ENCODE results near the gene LGR6. TPM values are rescaled to one million over a fixed set of nuclear protein-coding genes. Genes with fewer than 3 reads are reported as not detected.

The LGR6 gene
- total RNA-seq, 2 donors from 2014 or later, result 6.0 to 6.1 TPM

DNA sequence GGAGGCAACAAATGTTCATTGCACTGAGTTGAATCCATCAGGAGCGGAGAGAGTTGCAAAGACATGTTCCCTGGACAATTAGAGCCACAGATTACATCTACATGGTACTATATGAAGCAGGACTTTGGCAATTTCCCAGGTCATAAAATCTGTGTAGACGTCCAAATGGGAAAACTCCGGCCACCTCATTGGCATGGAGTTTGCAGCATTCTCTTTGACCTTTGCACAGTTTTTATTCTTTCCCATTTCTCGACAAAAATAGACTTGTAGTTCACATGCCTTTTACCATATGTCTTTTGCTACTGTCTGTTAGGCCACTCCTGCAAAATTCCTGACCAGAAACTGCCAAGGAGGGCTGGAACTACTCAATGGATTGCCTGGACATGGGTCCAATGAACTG lies 100.0 kb downstream of the LGR6 start:
- no peak for ATAC-seq
- intact Hi-C loops (cut with DNase I), result no loop called here
- DNase-seq, result no peak

DNA sequence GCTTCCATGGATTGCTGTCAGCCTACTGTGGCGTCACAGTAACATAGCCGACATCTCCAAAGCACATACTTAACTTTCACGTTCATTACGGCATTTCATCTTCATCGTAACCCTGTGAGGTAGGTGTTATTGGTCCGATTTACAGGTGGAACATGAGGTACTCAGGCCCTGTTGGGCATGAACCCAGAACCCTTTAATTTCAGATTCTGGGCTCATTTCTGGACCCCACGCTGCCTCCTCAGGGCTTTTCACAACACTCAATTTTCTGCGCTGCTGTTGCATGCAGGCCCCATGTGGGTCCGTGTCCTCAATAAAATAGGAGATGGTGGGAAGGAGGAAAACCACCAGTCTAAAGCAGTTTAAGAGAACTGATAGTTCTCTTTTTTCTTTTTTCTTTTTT lies 108.6 kb downstream of the LGR6 start:
- intact Hi-C loops (cut with DNase I), result no loop called here
- no peak for DNase-seq
- no peak for ATAC-seq

DNA sequence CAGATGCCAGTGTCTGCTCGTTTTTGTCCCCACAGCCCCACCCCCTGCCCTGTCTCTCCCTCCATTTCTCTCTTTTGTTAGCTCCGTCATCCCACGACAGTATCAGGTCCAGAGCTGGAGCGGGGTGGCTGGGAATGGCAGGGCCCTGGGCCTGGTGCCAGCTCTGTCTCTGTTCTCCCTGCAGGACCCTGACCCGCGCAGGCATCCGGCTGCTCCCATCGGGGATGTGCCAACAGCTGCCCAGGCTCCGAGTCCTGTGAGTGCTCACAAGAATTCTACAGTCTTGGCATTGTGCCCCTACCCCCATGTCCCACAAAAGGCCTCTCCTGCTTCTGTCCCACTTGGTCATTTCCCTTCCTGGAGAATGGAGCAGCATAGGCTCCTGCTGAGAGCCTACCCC lies 110.8 kb downstream of the LGR6 start:
- peak; percentile 76 to 86 for ATAC-seq
- DNase-seq, result peak; percentile 36
- intact Hi-C loops (cut with DNase I), result no loop called here

DNA sequence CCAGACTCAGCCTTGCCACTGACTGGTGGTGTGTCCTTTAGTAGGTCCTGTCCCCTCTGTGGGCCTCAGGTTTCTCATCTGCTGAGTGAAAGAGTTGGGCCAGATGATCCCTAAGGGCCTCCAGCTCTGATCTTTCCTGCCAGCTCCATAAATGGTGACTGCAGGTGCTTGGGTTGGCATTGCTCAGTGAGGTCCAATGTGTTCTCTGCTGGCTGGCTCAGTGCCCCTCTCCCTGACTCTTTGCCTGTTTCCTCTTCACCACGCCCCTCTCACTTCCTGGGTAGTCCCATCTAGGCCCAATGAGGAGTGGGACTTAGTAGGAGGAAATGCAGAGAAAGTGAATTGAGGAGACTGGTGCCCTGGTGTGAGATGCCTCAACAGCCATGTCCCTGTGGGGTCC lies 111.6 kb downstream of the LGR6 start:
- no peak for DNase-seq
- intact Hi-C loops (cut with DNase I), result no loop called here
- peak; percentile 46 to 58 for ATAC-seq

DNA sequence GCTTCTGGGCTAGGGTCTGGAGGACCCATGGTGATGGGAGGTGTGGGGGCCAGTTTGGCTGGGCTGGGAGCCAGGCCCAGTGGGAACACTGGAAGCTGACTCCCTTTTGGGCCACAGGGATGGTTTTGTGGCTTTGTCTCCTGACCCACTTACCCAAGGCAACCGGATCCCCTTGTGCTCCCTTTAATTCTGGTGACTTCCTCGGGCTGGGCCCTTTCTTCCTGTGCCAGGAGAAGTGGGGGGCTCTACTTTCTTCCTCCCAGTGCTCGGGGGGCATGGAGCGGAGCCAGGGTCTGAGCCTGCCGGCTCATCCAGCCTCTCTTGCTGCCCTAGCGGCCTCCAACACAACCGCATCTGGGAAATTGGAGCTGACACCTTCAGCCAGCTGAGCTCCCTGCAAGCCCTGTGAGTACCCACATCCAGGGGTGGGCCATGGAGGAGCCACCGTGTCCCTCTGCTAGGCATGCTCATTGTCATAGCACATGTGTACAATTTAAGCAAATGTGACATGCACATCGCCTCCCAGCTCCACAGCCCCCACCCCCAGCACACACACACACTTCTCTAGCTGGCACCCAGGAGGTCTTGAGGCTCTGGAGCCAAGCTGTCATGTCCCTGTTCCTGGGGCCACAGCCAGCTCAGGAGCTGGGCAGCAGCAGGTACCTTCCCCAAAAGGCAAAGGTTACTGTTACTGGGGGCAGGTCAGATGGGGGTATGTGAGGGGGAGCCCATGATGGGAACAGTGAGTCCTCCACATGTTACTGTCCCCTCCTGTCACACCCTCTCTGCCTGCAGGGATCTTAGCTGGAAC lies 113.1 kb downstream of the LGR6 start:
- peak in 1 of 2 donors; percentile 53 for ATAC-seq
- no peak for DNase-seq
- intact Hi-C loops (cut with DNase I), result no loop called here

DNA sequence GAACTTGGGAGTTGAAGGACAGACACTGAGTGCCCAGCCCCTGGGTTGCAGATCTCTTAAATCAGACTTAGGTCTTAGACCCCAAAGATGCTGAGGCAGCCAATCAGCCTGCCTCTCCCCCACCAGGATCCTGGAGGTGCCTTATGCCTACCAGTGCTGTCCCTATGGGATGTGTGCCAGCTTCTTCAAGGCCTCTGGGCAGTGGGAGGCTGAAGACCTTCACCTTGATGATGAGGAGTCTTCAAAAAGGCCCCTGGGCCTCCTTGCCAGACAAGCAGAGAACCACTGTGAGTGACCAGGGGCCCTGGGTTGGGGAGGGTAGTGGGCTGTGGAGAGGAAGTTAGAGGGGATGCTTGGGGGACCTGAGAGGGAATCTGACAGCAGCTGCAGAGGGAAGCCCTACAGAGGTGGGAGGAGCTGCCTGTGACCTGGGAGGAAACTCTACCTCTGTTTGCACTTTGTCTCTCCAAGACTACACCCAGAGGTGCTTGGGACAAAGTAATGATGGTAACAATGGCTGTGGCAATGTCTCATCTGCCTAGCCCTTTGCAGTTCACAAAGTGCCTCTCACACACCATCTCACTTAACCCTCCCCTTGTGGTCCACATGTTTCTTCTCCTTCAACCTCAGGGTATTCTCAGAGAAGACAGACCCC lies 116.6 kb downstream of the LGR6 start:
- intact Hi-C loops (cut with DNase I), result loop anchor here (5.0 to 10.0 kb wide), 2 partner anchors 103 to 415 kb away; no protein-coding TSS in a partner anchor
- ATAC-seq (no peak), DNase-seq (no peak)

DNA sequence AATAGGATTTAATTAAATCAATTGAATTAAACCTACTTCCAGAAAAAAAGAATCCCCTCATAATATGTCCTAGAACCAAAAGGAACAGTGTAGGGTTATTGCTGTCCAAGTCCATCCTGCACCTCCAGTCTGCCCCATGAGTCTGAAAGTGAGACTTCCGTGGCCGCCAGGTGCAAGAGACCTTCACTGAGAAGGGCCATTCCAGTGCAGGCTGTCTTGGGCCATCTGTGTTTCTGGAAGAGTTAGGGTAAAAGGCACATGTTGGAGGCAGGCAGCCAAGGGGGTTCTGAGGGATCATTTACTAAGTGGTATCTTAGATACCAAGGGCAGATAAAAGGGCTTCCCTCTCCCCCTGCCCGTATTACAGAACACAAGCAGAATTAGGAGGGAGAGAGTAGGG lies 117.1 kb downstream of the LGR6 start:
- intact Hi-C loops (cut with DNase I), result loop anchor here (5.0 to 10.0 kb wide), 2 partner anchors 103 to 414 kb away; no protein-coding TSS in a partner anchor
- DNase-seq, result no peak
- no peak for ATAC-seq

DNA sequence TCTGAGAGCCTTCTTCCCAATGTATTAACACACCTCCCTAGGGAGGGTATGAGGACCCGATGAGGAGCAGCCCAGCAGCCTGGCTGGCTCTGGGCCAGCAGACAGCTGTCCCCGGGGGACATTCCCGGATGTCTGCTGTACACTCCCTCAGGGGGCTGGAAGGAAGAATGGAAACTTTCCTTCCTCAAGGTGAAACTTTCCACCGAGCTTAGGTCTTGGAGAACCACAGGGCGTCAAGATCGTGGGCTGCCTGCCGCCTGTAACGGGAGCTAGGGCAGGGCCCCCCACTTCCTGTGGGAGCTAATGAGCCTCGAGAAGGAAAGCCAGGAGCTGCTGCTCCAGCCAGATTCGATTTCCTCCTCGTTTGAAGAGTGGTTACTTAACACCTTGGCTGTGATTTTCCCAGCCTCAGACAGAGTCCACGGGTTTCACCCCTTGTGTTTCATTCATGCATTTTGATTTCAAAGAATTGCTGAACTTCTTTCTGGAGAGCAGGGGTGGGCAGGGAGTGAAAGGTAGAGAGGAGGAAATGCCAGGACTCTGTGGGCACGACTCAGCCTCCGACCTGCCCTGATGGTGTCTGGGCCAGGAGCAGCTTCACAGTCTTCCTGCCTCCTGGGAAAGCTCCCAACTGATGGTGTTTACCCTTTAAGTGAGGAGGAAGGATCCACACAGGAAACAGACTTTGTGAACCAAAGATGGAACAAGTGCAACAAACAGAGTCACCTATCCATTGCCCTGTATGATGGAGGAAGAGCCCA lies 118.5 kb downstream of the LGR6 start:
- ATAC-seq (no peak), DNase-seq (no peak)
- intact Hi-C loops (cut with DNase I), result loop anchor here (5.0 to 10.0 kb wide), 2 partner anchors 105 to 413 kb away; no protein-coding TSS in a partner anchor

DNA sequence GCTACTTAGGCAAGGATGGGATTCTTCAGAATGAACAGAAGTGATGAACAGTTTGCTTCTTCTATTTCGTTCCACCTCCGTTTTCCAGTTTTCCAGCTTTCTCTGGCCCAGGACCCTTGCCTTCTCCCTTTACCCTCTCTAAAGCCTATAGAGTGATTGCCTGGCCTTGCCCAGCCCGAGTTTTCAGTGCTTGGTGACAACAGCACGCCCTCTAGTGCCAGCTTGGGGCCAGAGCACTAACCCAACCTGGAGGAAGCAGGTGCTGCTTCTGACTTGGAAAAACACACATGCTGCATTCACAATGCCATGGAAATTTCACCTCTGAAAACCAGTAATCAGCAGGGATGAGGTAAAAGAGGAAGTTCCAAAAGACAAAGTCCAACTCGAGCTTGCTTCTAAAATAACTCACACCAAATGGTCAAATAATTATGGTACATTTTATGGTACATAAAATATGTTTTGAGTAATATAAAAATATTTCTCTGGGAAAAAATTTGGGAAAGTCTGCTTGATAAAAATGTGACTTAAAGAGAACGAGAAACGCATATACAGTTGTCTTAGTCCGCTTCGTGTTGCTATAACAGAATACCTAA lies 122.1 kb downstream of the LGR6 start:
- intact Hi-C loops (cut with DNase I), result loop anchor here (2.0 to 10.0 kb wide), 4 partner anchors 38 to 409 kb away; partner anchors contain the start of gene LGR6 (in 1 of the 2)
- DNase-seq, result peak; percentile 73

DNA sequence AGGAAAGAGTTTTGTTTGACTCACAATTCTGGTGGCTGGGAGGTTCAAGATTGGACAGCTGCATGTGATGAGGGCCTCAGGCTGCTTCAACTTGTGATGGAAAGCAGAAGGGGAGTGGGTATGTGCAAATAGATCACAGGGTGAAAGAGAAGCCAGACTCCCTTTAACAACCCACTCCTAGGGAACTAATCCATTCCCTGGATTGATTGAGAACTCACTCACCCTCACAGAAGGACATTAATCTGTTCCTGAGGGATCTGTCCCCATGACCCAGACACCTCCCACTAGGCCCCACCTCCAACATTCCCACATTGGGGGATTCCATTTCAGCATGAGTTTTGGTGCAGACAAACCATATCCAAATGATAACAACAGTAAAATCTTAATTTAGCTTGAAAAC lies 122.6 kb downstream of the LGR6 start:
- intact Hi-C loops (cut with DNase I), result loop anchor here in 1 of 2 donors (5.0 to 10.0 kb wide), 3 partner anchors 39 to 409 kb away; partner anchors contain the start of gene LGR6
- ATAC-seq (no peak), DNase-seq (no peak)

More for the DNA sequence above, 122.1 kb downstream of the LGR6 start:
- peak; percentile 80 to 83 for ATAC-seq

DNA sequence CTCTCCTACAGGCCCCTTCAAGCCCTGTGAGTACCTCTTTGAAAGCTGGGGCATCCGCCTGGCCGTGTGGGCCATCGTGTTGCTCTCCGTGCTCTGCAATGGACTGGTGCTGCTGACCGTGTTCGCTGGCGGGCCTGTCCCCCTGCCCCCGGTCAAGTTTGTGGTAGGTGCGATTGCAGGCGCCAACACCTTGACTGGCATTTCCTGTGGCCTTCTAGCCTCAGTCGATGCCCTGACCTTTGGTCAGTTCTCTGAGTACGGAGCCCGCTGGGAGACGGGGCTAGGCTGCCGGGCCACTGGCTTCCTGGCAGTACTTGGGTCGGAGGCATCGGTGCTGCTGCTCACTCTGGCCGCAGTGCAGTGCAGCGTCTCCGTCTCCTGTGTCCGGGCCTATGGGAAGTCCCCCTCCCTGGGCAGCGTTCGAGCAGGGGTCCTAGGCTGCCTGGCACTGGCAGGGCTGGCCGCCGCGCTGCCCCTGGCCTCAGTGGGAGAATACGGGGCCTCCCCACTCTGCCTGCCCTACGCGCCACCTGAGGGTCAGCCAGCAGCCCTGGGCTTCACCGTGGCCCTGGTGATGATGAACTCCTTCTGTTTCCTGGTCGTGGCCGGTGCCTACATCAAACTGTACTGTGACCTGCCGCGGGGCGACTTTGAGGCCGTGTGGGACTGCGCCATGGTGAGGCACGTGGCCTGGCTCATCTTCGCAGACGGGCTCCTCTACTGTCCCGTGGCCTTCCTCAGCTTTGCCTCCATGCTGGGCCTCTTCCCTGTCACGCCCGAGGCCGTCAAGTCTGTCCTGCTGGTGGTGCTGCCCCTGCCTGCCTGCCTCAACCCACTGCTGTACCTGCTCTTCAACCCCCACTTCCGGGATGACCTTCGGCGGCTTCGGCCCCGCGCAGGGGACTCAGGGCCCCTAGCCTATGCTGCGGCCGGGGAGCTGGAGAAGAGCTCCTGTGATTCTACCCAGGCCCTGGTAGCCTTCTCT lies 124.6 kb downstream of the LGR6 start:
- ATAC-seq, result no peak
- no peak for DNase-seq
- intact Hi-C loops (cut with DNase I), result loop anchor here in 1 of 2 donors (5.0 to 10.0 kb wide), 3 partner anchors 41 to 407 kb away; partner anchors contain the start of gene LGR6

DNA sequence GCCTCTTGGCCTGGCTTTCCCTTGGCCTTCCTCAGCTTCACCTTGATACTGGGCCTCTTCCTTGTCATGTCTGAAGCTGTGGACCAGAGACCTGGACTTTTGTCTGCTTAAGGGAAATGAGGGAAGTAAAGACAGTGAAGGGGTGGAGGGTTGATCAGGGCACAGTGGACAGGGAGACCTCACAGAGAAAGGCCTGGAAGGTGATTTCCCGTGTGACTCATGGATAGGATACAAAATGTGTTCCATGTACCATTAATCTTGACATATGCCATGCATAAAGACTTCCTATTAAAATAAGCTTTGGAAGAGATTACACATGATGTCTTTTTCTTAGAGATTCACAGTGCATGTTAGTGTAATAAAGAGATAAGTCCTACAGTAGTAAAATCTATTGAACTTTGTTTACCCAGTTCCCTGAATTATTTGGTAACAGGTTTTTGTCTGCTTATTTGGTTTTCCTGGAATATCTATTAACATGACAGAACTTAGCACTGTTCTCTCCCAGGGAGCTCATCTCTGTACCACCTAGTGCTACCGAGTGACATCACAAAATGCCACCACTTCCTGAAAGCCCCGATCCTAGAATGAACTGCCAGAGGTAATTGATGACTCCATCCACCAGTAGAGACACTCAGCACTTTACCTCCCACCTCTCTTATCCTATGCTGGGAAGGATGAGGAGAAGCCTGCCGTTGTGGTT lies 125.9 kb downstream of the LGR6 start:
- no peak for DNase-seq
- intact Hi-C loops (cut with DNase I), result loop anchor here (5.0 to 10.0 kb wide), 4 partner anchors 42 to 405 kb away; partner anchors contain the start of gene LGR6 (in 1 of the 2)
- ATAC-seq, result no peak

DNA sequence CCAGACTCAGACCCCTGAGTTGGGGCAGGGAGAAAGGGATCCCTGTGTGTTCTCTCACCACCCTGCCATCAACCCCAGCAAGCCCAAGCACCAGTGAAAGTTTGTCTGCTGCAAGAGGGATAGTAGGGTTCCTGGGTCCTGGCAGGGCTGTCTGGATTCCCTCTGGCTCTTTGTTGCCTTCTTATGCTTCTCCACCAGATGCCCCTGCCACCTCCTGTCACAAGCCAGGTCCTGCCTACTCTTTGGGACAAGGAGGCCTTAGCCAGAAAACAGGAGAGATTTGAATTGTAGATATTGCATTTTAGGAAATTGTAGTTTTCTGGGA lies 126.4 kb downstream of the LGR6 start:
- DNase-seq, result no peak
- intact Hi-C loops (cut with DNase I), result loop anchor here in 1 of 2 donors (10.0 kb wide), 1 partner anchor 385 kb away; no protein-coding TSS in a partner anchor
- ATAC-seq, result no peak

DNA sequence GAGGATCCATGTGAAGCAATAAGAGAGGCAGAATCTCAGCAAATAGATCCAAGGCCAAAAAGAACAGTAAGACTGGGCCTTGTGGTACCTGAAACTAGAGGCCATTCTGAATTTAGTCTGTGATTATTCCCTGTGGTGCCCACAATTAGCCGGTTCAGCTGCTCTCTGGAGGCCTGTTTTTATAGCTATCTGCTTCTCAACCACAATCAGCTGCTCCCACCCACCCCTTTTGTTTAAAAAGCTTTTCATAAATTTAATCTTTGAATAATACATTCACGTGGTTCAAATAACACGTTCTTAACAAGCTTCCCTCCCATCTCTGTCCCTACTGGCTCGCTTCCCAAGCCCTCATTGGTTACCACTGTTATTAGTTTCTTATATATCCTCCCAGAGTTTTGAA lies 130.1 kb downstream of the LGR6 start:
- intact Hi-C loops (cut with DNase I), result loop anchor here in 1 of 2 donors (10.0 kb wide), 1 partner anchor 381 kb away; no protein-coding TSS in a partner anchor
- ATAC-seq (no peak), DNase-seq (no peak)

DNA sequence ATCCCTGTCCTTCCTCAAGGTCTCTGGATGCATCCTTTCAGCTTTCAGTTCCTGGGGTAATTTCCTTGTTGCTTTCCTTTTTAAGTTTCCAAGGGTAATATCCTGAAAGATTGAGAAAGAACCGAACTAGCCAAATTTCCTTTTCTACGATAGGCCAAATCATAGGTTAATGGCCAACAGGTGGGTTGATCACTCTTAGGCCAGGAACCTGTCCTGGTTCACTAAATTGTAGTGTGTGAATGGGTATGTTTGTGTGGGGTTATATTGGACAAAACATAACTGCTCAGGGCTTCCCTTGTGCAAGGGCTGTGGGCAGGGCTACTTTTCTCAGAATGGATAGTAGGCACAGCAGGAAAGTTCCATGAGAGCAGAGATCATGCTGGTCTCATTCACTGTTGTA lies 131.0 kb downstream of the LGR6 start:
- intact Hi-C loops (cut with DNase I), result loop anchor here in 1 of 2 donors (10.0 kb wide), 1 partner anchor 380 kb away; no protein-coding TSS in a partner anchor
- DNase-seq (no peak), ATAC-seq (no peak)

DNA sequence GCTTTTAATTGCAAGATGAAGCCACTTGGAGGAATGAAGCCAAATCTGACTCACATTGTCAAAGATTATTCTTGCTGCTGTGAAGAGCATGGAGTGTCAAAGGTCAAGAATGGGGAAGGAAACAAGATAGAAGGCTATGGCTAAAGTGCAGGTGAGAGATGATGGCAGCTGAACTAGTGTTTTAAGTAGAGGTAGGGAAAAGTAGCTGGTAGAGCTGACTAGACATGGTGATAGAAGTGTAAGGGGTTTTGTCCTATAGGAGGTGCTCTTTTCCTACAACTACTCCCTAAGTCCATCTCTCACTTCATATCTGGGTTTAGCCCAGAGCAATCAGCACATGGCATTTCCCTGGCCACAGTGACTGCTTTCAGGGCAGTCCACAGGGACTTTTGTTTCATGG lies 136.3 kb downstream of the LGR6 start:
- DNase-seq, result no peak
- intact Hi-C loops (cut with DNase I), result loop anchor here in 1 of 2 donors (10.0 kb wide), 1 partner anchor 375 kb away; no protein-coding TSS in a partner anchor
- ATAC-seq, result no peak

DNA sequence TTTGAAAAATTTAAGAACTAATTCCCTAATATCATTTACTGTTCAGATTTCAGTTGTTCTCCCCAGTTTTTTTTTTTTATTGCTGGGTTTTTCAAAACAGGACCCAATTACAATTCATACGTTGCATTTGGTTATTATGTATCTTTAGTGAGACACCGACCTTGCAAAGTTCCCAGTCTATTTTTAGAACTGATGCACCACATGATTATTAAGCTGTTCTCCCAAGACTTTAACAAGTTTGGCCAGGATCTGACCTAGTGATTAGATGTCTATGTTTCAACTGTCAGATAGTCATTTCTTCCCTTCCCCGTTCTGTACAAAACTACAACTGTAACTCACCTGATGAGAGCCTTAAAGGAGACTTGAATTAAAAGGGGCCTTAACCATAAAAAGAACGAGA lies 140.3 kb downstream of the LGR6 start:
- intact Hi-C loops (cut with DNase I), result no loop called here
- ATAC-seq, result no peak
- DNase-seq, result no peak

Measured in left cardiac atrium (tissue), 4 donors.